OCI-LY7 (cell line): ENCODE results near the gene KCNMA1.

Experiments
- CTCF ChIP-seq: fragments of 200-600 bp; sonication (generic); conservative IDR thresholded peaks from 2 replicates; pipeline ENCODE4 v1.5.1; 2014; ENCODE audit warnings: mild to moderate bottlenecking, antibody characterized with exemption, low read length, moderate library complexity, mixed read lengths
- EZH2phosphoT487 ChIP-seq: fragments of 200-600 bp; sonication (generic); IDR thresholded peaks from 2 replicates; pipeline ENCODE4 v1.6.1; 2018; ENCODE audit warnings: low read depth, borderline replicate concordance, mild to moderate bottlenecking, mixed run types, antibody characterized with exemption, low read length, moderate library complexity, mixed read lengths

- TF ChIP-seq EZH2phosphoT487 (no peak), CTCF (no peak)
These were observed 396.3 kb downstream of the KCNMA1 start for GRCh38 chr10:77241350-77241725.
